ENCODE data around the gene CCHCR1.
"Not testable (repeated sequence)": the region's sequence is repeated elsewhere in the genome, so short reads cannot be mapped to it uniquely, and the experiment has no call there.

The CCHCR1 gene

GRCh38 chr6:31202259-31203166 is 44.9 kb upstream of the CCHCR1 start:
- H3K9ac ChIP-seq (ENCODE audit: low read length) = peak overlapping the region; percentile 87
- H3K4me2 ChIP-seq (ENCODE audit: low read length) = peak overlapping the region; percentile 90
- H2AFZ ChIP-seq (ENCODE audit: low read depth, low read length) = no peak overlapping the region
- peaks cover 39% of the 10 kb centered on the region for H3K79me2 ChIP-seq (ENCODE audit: low read length)
- TF ChIP-seq EZH2phosphoT487 (IDR thresholded peaks at IDR 0.05; ENCODE audit: low read depth) (no peak), CTCF (IDR thresholded peaks at IDR 0.05; ENCODE audit: low read depth, low read length) (no peak)
- peak overlapping the region; percentile 70 for H3K4me3 ChIP-seq (ENCODE audit: low read length)
- peak overlapping the region; percentile 100 for H3K27ac ChIP-seq (ENCODE audit: low read length)
- peaks cover 21% of the 10 kb centered on the region for H3K36me3 ChIP-seq (replicated peaks; ENCODE audit: low read depth, low read length)
- no peaks in the 10 kb centered on the region for H3K27me3 ChIP-seq (ENCODE audit: low read depth, low read length)
- H3K4me1 ChIP-seq (ENCODE audit: low read length) = peaks cover 45% of the 10 kb centered on the region
- no peaks in the 10 kb centered on the region for H4K20me1 ChIP-seq (ENCODE audit: insufficient read depth, low read length)
- peaks cover 10% of the 10 kb centered on the region; the same call in 1 of the 2 replicates for H3K9me3 ChIP-seq (ENCODE audit: insufficient read depth, low read length)

GRCh38 chr6:31199105-31199452 is 41.5 kb upstream of the CCHCR1 start:
- not testable (repeated sequence) for H3K27me3 ChIP-seq (ENCODE audit: low read depth, low read length); H4K20me1 ChIP-seq (ENCODE audit: insufficient read depth, low read length); H2AFZ ChIP-seq (ENCODE audit: low read depth, low read length)
- Histone ChIP-seq H3K27ac (ENCODE audit: low read length) (peak overlapping the region; percentile 90; the same call in 1 of the 2 replicates), H3K4me3 (ENCODE audit: low read length) (peak overlapping the region; percentile 91), H3K9ac (ENCODE audit: low read length) (peak overlapping the region; percentile 94; the same call in 1 of the 2 replicates), H3K4me1 (ENCODE audit: low read length) (peaks cover 38% of the 10 kb centered on the region), H3K4me2 (ENCODE audit: low read length) (peak overlapping the region; percentile 67), H3K79me2 (ENCODE audit: low read length) (peaks cover 39% of the 10 kb centered on the region), H3K9me3 (ENCODE audit: insufficient read depth, low read length) (peaks cover 10% of the 10 kb centered on the region; the same call in 1 of the 2 replicates), H3K36me3 (replicated peaks; ENCODE audit: low read depth, low read length) (peaks cover 21% of the 10 kb centered on the region)

GRCh38 chr6:31197559-31198305 is 40.1 kb upstream of the CCHCR1 start:
- Histone ChIP-seq H3K36me3 (replicated peaks; ENCODE audit: low read depth, low read length) (peaks cover 21% of the 10 kb centered on the region), H4K20me1 (ENCODE audit: insufficient read depth, low read length) (no peaks in the 10 kb centered on the region), H3K4me2 (ENCODE audit: low read length) (peak overlapping the region; percentile 73), H3K27me3 (ENCODE audit: low read depth, low read length) (no peaks in the 10 kb centered on the region), H3K27ac (ENCODE audit: low read length) (peak overlapping the region; percentile 90), H3K4me3 (ENCODE audit: low read length) (peak overlapping the region; percentile 91), H3K4me1 (ENCODE audit: low read length) (peaks cover 28% of the 10 kb centered on the region), H3K79me2 (ENCODE audit: low read length) (peaks cover 39% of the 10 kb centered on the region), H3K9ac (ENCODE audit: low read length) (peak overlapping the region; percentile 94), H2AFZ (ENCODE audit: low read depth, low read length) (no peak overlapping the region; the same call in 1 of the 2 replicates), H3K9me3 (ENCODE audit: insufficient read depth, low read length) (peaks cover 10% of the 10 kb centered on the region; the same call in 1 of the 2 replicates)
- TF ChIP-seq EZH2phosphoT487 (IDR thresholded peaks at IDR 0.05; ENCODE audit: low read depth) = no peak
- no peak for TF ChIP-seq CTCF (IDR thresholded peaks at IDR 0.05; ENCODE audit: low read depth, low read length)

- H3K4me2 ChIP-seq (ENCODE audit: low read length) = peak overlapping the region; percentile 73
- not testable (repeated sequence) for H3K27me3 ChIP-seq (ENCODE audit: low read depth, low read length); H2AFZ ChIP-seq (ENCODE audit: low read depth, low read length); H3K27ac ChIP-seq (ENCODE audit: low read length); H4K20me1 ChIP-seq (ENCODE audit: insufficient read depth, low read length); H3K9ac ChIP-seq (ENCODE audit: low read length)
- H3K4me3 ChIP-seq (ENCODE audit: low read length) = peak overlapping the region; percentile 91
- peaks cover 34% of the 10 kb centered on the region for H3K79me2 ChIP-seq (ENCODE audit: low read length)
- peaks cover 10% of the 10 kb centered on the region; the same call in 1 of the 2 replicates for H3K9me3 ChIP-seq (ENCODE audit: insufficient read depth, low read length)
- H3K36me3 ChIP-seq (replicated peaks; ENCODE audit: low read depth, low read length) = peaks cover 20% of the 10 kb centered on the region
- H3K4me1 ChIP-seq (ENCODE audit: low read length) = peaks cover 15% of the 10 kb centered on the region
Observed at GRCh38 chr6:31196251-31197022, 38.8 kb upstream of the CCHCR1 start.

- H3K4me1 ChIP-seq (ENCODE audit: low read length) = peaks cover 15% of the 10 kb centered on the region
- not testable (repeated sequence) for H3K4me2 ChIP-seq (ENCODE audit: low read length); H3K4me3 ChIP-seq (ENCODE audit: low read length); H3K27me3 ChIP-seq (ENCODE audit: low read depth, low read length); H3K9ac ChIP-seq (ENCODE audit: low read length); H3K27ac ChIP-seq (ENCODE audit: low read length); H4K20me1 ChIP-seq (ENCODE audit: insufficient read depth, low read length); H2AFZ ChIP-seq (ENCODE audit: low read depth, low read length); H3K9me3 ChIP-seq (ENCODE audit: insufficient read depth, low read length)
- H3K36me3 ChIP-seq (replicated peaks; ENCODE audit: low read depth, low read length) = peaks cover 13% of the 10 kb centered on the region
- peaks cover 26% of the 10 kb centered on the region for H3K79me2 ChIP-seq (ENCODE audit: low read length)
Observed at GRCh38 chr6:31195308-31195979, 37.8 kb upstream of the CCHCR1 start.

Measured in OCI-LY3 (cell line).